ENCODE data around the gene PRADC1. TPM values are rescaled to one million over a fixed set of nuclear protein-coding genes. Genes with fewer than 3 reads are reported as not detected.

The PRADC1 gene
- total and polyA plus RNA-seq, 2 donors (not counting 3 experiments of a cell fraction or from before 2014, with no cell fraction given), result 19.6 to 32.7 TPM

GRCh38 chr2:73246850-73247249 is 13.8 kb upstream of the PRADC1 start:
- dilution Hi-C loops (cut with MboI; ENCODE audit: extremely low pct_ligation_motif_present, low sequenced_read_pairs), result no loop called here

More at GRCh38 chr2:73246850-73247249, 13.8 kb upstream of the PRADC1 start:
- Histone ChIP-seq H3K36me3 (ENCODE audit: control insufficient read depth in 2 of 2, extremely low read depth in 1 of 2, insufficient read depth in 2 of 2, low read length in 2 of 2) (peaks cover 46 to 61% of the 10 kb centered on the region in 2 experiments), H3K27ac (ENCODE audit: insufficient read depth, low read depth, low read length) (no peak overlapping the region), H2AFZ (ENCODE audit: low read depth, low read length) (no peak overlapping the region), H3K9ac (replicated peaks; ENCODE audit: extremely low read depth, insufficient read depth, low read length) (no peak overlapping the region), H3K9me3 (replicated peaks; ENCODE audit: control insufficient read depth, insufficient read depth, low read length) (no peaks in the 10 kb centered on the region), H3K79me2 (ENCODE audit: control insufficient read depth, insufficient read depth, low read length) (peaks cover 31% of the 10 kb centered on the region), H3K4me3 (replicated peaks in 1 of 3; ENCODE audit: insufficient read depth in 1 of 3, low read depth in 1 of 3, low read length in 3 of 3) (no peak overlapping the region), H3K4me2 (ENCODE audit: insufficient read depth, low read length) (no peak overlapping the region), H3K9me1 (replicated peaks; ENCODE audit: control insufficient read depth, extremely low read depth, insufficient read depth, low read length) (no peaks in the 10 kb centered on the region), H4K20me1 (replicated peaks; ENCODE audit: control insufficient read depth, extremely low read depth, insufficient read depth, low read length) (peaks cover 6% of the 10 kb centered on the region), H3K27me3 (ENCODE audit: control insufficient read depth in 2 of 2, insufficient read depth in 2 of 2, low read length in 2 of 2) (no peaks in the 10 kb centered on the region), H3K4me1 (ENCODE audit: control insufficient read depth, extremely low read depth, insufficient read depth, low read length) (no peaks in the 10 kb centered on the region)
- TF ChIP-seq GATA2 (IDR thresholded peaks at IDR 0.05; ENCODE audit: insufficient read depth, insufficient read length, low read depth, low read length) (no peak), CTCF (IDR thresholded peaks at IDR 0.05; ENCODE audit: extremely low read depth in 1 of 2, insufficient read depth in 1 of 2, low read depth in 1 of 2, low read length in 2 of 2) (no peak), POLR2A (IDR thresholded peaks at IDR 0.05; ENCODE audit: low read depth, low read length) (no peak), POLR2AphosphoS5 (IDR thresholded peaks at IDR 0.05; ENCODE audit: insufficient read depth, low read depth, low read length) (no peak), FOS (IDR thresholded peaks at IDR 0.05; ENCODE audit: borderline replicate concordance, insufficient read depth, low read length) (no peak), JUN (IDR thresholded peaks at IDR 0.05; ENCODE audit: borderline replicate concordance, insufficient read depth, insufficient read length, low read depth) (no peak), EZH2 (IDR thresholded peaks at IDR 0.05; ENCODE audit: borderline replicate concordance, low read depth, low read length, severe bottlenecking) (no peak), MAX (IDR thresholded peaks at IDR 0.05; ENCODE audit: insufficient read depth, insufficient read length) (no peak), MYC (IDR thresholded peaks at IDR 0.05; ENCODE audit: low read depth, low read length) (no peak)
- ChIA-PET POLR2A (no interaction called here), CTCF (interaction anchor here (1.6 kb wide), 1 partner anchor 11 kb away, joined by 6 read pairs; no protein-coding TSS in a partner anchor)
- no peak for DNase-seq (ENCODE audit: low read depth, low spot score)
- intact Hi-C loops (cut with micrococcal nuclease), result no loop called here
- FAIRE-seq, result no peak
- no TSS peak for BruUV-seq (replicated peaks)
